Measurements from ENCODE around the gene CORO2A.

The CORO2A gene

GRCh38 chr9:98136489-98136888, 55.9 kb downstream of the CORO2A start:
- no peak overlapping the region for H2AFZ ChIP-seq (ENCODE audit: low read length)
- no peaks in the 10 kb centered on the region for H3K9me3 ChIP-seq (ENCODE audit: low read length)
- H3K27ac ChIP-seq (ENCODE audit: low read depth, low read length, poor library complexity, severe bottlenecking): no peak overlapping the region
- H3K4me3 ChIP-seq (ENCODE audit: low read depth, low read length, poor library complexity, severe bottlenecking): no peak overlapping the region
- H3F3A ChIP-seq (ENCODE audit: insufficient read depth, low read length): no peaks in the 10 kb centered on the region
- TF ChIP-seq CTCF (IDR thresholded peaks at IDR 0.05; ENCODE audit: low read length): no peak
- no peak for TF ChIP-seq EZH2 (IDR thresholded peaks at IDR 0.05; ENCODE audit: borderline replicate concordance, low read length)
- H3K9ac ChIP-seq (ENCODE audit: low read length): no peak overlapping the region
- H3K4me2 ChIP-seq (ENCODE audit: low read length): no peak overlapping the region
- no peaks in the 10 kb centered on the region for H3K36me3 ChIP-seq (ENCODE audit: insufficient read depth, low read length)
- H3K4me1 ChIP-seq (ENCODE audit: insufficient read depth, low read length, severe bottlenecking): no peaks in the 10 kb centered on the region
- no peaks in the 10 kb centered on the region; the same call in 1 of the 2 replicates for H3K27me3 ChIP-seq (ENCODE audit: insufficient read depth, low read length)
- no peaks in the 10 kb centered on the region for H3K79me2 ChIP-seq (ENCODE audit: insufficient read depth, low read length)
- H4K20me1 ChIP-seq (ENCODE audit: insufficient read depth, low read length): no peaks in the 10 kb centered on the region
- no peaks in the 10 kb centered on the region for H3K9me2 ChIP-seq (ENCODE audit: low read depth, low read length)

- no peak overlapping the region for H3K4me3 ChIP-seq (ENCODE audit: low read depth, low read length, poor library complexity, severe bottlenecking)
- no peak overlapping the region for H3K9ac ChIP-seq (ENCODE audit: low read length)
- no peaks in the 10 kb centered on the region; the same call in 1 of the 2 replicates for H3K27me3 ChIP-seq (ENCODE audit: insufficient read depth, low read length)
- H3K79me2 ChIP-seq (ENCODE audit: insufficient read depth, low read length): no peaks in the 10 kb centered on the region
- H3K4me2 ChIP-seq (ENCODE audit: low read length): no peak overlapping the region
- H3K27ac ChIP-seq (ENCODE audit: low read depth, low read length, poor library complexity, severe bottlenecking): no peak overlapping the region
- H4K20me1 ChIP-seq (ENCODE audit: insufficient read depth, low read length): no peaks in the 10 kb centered on the region
- no peaks in the 10 kb centered on the region for H3K36me3 ChIP-seq (ENCODE audit: insufficient read depth, low read length)
- no peaks in the 10 kb centered on the region for H3F3A ChIP-seq (ENCODE audit: insufficient read depth, low read length)
- no peaks in the 10 kb centered on the region for H3K9me2 ChIP-seq (ENCODE audit: low read depth, low read length)
- no peak for TF ChIP-seq EZH2 (IDR thresholded peaks at IDR 0.05; ENCODE audit: borderline replicate concordance, low read length)
- TF ChIP-seq CTCF (IDR thresholded peaks at IDR 0.05; ENCODE audit: low read length): no peak
- no peaks in the 10 kb centered on the region for H3K4me1 ChIP-seq (ENCODE audit: insufficient read depth, low read length, severe bottlenecking)
- H3K9me3 ChIP-seq (ENCODE audit: low read length): no peaks in the 10 kb centered on the region
- H2AFZ ChIP-seq (ENCODE audit: low read length): no peak overlapping the region
These were observed 56.5 kb downstream of the CORO2A start for GRCh38 chr9:98135938-98136337.

GRCh38 chr9:98135558-98135934, 56.9 kb downstream of the CORO2A start:
- Histone ChIP-seq H3K36me3 (ENCODE audit: insufficient read depth, low read length) (no peaks in the 10 kb centered on the region), H4K20me1 (ENCODE audit: insufficient read depth, low read length) (no peaks in the 10 kb centered on the region), H3K27ac (ENCODE audit: low read depth, low read length, poor library complexity, severe bottlenecking) (no peak overlapping the region), H3F3A (ENCODE audit: insufficient read depth, low read length) (no peaks in the 10 kb centered on the region), H3K9me3 (ENCODE audit: low read length) (no peaks in the 10 kb centered on the region), H3K4me3 (ENCODE audit: low read depth, low read length, poor library complexity, severe bottlenecking) (no peak overlapping the region), H3K4me2 (ENCODE audit: low read length) (no peak overlapping the region), H2AFZ (ENCODE audit: low read length) (no peak overlapping the region), H3K79me2 (ENCODE audit: insufficient read depth, low read length) (no peaks in the 10 kb centered on the region), H3K9me2 (ENCODE audit: low read depth, low read length) (no peaks in the 10 kb centered on the region), H3K4me1 (ENCODE audit: insufficient read depth, low read length, severe bottlenecking) (no peaks in the 10 kb centered on the region), H3K9ac (ENCODE audit: low read length) (no peak overlapping the region), H3K27me3 (ENCODE audit: insufficient read depth, low read length) (no peaks in the 10 kb centered on the region; the same call in 1 of the 2 replicates)
- no peak for TF ChIP-seq EZH2 (IDR thresholded peaks at IDR 0.05; ENCODE audit: borderline replicate concordance, low read length)
- TF ChIP-seq CTCF (IDR thresholded peaks at IDR 0.05; ENCODE audit: low read length): no peak
